Karpas-422 (cell line): Measurements from ENCODE around the gene SPATA19. TPM values are rescaled to one million over a fixed set of nuclear protein-coding genes. Genes with fewer than 3 reads are reported as not detected.

ENCODE experiments used
- DNase-seq: peaks from one replicate; pipeline ENCODE4 v3.0.0-alpha.2; 2015
- H2AFZ ChIP-seq: fragments of 200-600 bp; sonication (generic); 2 replicates; pipeline ENCODE4 v1.6.1; 2014; ENCODE audit warnings: antibody characterized with exemption, low read length, mixed read lengths
- H3K27ac ChIP-seq: fragments of 200-600 bp; sonication (generic); 2 replicates; pipeline ENCODE4 v1.5.1; 2014; ENCODE audit warnings: mild to moderate bottlenecking, low read length, moderate library complexity
- H3K27me3 ChIP-seq: fragments of 200-600 bp; sonication (generic); 2 replicates; pipeline ENCODE4 v1.6.1; 2014; ENCODE audit warnings: low read length, mixed read lengths
- H3K36me3 ChIP-seq: fragments of 200-600 bp; sonication (generic); 2 replicates; pipeline ENCODE4 v1.6.1; 2014; ENCODE audit warnings: low read length, mixed read lengths; ENCODE audit not compliant: insufficient read depth
- H3K4me1 ChIP-seq: fragments of 200-600 bp; sonication (generic); 2 replicates; pipeline ENCODE4 v1.6.1; 2014; ENCODE audit warnings: mild to moderate bottlenecking, low read length, mixed read lengths
- H3K4me2 ChIP-seq: fragments of 200-600 bp; sonication (generic); 2 replicates; pipeline ENCODE4 v1.6.1; 2014; ENCODE audit warnings: low read length, low read depth, mild to moderate bottlenecking; ENCODE audit not compliant: poor library complexity, severe bottlenecking
- H3K4me3 ChIP-seq: fragments of 200-600 bp; sonication (generic); 2 replicates; pipeline ENCODE4 v1.5.1; 2014; ENCODE audit warnings: mild to moderate bottlenecking, antibody characterized with exemption, low read length, mixed read lengths
- H3K79me2 ChIP-seq: fragments of 200-600 bp; sonication (generic); 2 replicates; pipeline ENCODE4 v1.6.1; 2014; ENCODE audit warnings: mild to moderate bottlenecking, low read length, mixed read lengths
- H3K9ac ChIP-seq: fragments of 200-600 bp; sonication (generic); 2 replicates; pipeline ENCODE4 v1.6.0; 2014; ENCODE audit warnings: low read length
- H3K9me2 ChIP-seq: fragments of 200-600 bp; sonication (generic), shearing (Covaris generic); replicated peaks from 2 replicates; pipeline ENCODE4 v1.6.0; 2014; ENCODE audit warnings: mild to moderate bottlenecking, low read length, moderate library complexity; ENCODE audit not compliant: insufficient read depth
- H3K9me3 ChIP-seq: fragments of 300-700, 200-600 bp; sonication (generic); 2 replicates; pipeline ENCODE4 v1.6.1; 2014; ENCODE audit warnings: low read length, mixed read lengths
- H4K20me1 ChIP-seq: fragments of 200-600 bp; sonication (generic); 2 replicates; pipeline ENCODE4 v1.6.1; 2014; ENCODE audit warnings: mild to moderate bottlenecking, antibody characterized with exemption, low read length, low read depth; ENCODE audit not compliant: insufficient read depth
- total RNA-seq: library from RNA; depleted of rRNA; stranded (reverse); fragments of >200 nt; shearing (Covaris generic); gene quantifications from 2 replicates; pipeline ENCODE4 v1.2.3, GENCODE V29; 2014; ENCODE audit warnings: low replicate concordance; rRNA removed

The SPATA19 gene, protein sequence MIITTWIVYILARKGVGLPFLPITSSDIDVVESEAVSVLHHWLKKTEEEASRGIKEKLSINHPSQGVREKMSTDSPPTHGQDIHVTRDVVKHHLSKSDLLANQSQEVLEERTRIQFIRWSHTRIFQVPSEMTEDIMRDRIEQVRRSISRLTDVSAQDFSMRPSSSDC
- total RNA-seq, result not detected in 2 replicates

DNA sequence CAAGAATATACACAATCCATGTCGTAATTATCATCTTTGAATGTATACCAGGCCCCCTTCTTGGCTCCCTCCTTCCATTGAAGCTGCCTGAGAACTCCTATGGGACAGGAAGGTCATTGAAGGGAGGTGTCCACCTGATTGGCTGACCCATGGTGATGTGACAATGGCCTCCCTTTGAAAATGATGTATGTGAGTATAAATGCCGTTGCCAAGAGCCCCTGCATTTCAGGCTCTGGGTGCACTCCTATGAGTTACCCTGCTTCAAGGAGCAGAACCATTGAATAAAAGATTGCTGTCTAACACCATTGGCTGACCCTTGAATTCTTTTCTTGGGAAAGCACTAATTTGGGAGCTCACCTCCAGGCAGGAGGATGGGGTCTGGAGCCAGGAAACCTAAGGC lies at the start of gene SPATA19:
TSS of gene SPATA19 (minus strand) at position 101 of the 400 bp plus-strand sequence. CDS start at position 34, 67 bp downstream.
- Histone ChIP-seq H4K20me1 (no peaks in the 10 kb centered on the region), H3K9ac (no peak within 1 kb of the TSS), H3K9me2 (no peaks in the 10 kb centered on the region), H3K4me1 (no peaks in the 10 kb centered on the region), H3K27ac (no peak within 1 kb of the TSS), H3K79me2 (no peaks in the 10 kb centered on the region), H3K36me3 (no peaks in the 10 kb centered on the region), H3K4me2 (no peak within 1 kb of the TSS), H3K9me3 (no peaks in the 10 kb centered on the region), H2AFZ (no peak within 1 kb of the TSS), H3K4me3 (no peak within 1 kb of the TSS), H3K27me3 (no peaks in the 10 kb centered on the region)
- no peak for DNase-seq

DNA sequence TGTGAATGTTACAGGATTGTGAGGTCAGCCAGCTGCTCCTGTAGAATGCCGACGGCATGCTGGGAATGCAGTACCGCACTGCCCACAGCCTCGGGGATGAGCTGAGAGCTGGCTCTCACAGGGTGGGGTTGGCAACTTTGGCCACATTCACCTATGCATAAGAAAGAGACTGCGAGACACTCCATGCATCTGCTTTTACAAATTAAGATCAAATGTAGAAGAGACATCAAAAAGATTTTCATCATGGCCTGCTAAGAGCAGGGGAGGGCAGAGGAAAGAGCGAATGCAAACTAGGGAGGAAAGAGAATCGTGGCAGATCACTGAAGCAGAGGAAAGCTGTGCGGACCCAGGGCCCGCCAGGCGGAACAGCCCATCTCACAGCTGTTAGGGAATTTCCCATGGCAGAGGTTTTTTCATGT lies 49.8 kb upstream of the SPATA19 start:
- Histone ChIP-seq H3K9me2 (no peaks in the 10 kb centered on the region), H3K9me3 (no peaks in the 10 kb centered on the region), H2AFZ (no peak overlapping the region), H4K20me1 (no peaks in the 10 kb centered on the region), H3K79me2 (no peaks in the 10 kb centered on the region), H3K4me1 (no peaks in the 10 kb centered on the region), H3K27ac (no peak overlapping the region), H3K36me3 (no peaks in the 10 kb centered on the region), H3K4me2 (no peak overlapping the region), H3K4me3 (no peak overlapping the region), H3K27me3 (no peaks in the 10 kb centered on the region), H3K9ac (no peak overlapping the region)
- no peak for DNase-seq

DNA sequence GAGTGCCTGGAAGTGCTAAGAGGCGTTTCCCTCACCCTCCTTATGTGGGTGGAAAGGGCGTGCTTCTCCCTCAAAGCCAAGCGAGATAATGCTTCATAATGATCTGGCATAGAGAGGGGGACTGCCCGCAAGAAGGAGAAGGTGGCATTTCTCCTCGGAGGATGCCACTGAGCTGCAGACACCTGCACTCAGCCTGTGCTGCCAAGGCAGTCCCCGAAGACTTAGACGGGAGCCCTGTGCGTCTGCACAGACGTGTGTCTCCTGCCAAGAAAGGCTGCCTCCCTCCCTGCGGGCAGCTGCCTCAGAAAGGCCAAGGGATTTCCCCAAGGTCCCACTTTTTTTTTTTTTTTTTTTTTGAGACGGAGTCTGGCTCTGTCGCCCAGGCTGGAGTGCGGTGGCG lies 48.1 kb upstream of the SPATA19 start:
- Histone ChIP-seq H3K9ac (no peak overlapping the region), H3K27ac (no peak overlapping the region), H4K20me1 (no peaks in the 10 kb centered on the region), H3K27me3 (no peaks in the 10 kb centered on the region), H3K79me2 (no peaks in the 10 kb centered on the region), H3K9me2 (no peaks in the 10 kb centered on the region), H3K4me1 (no peaks in the 10 kb centered on the region), H3K4me3 (no peak overlapping the region), H3K36me3 (no peaks in the 10 kb centered on the region), H2AFZ (no peak overlapping the region), H3K4me2 (no peak overlapping the region), H3K9me3 (no peaks in the 10 kb centered on the region)
- DNase-seq, result no peak

DNA sequence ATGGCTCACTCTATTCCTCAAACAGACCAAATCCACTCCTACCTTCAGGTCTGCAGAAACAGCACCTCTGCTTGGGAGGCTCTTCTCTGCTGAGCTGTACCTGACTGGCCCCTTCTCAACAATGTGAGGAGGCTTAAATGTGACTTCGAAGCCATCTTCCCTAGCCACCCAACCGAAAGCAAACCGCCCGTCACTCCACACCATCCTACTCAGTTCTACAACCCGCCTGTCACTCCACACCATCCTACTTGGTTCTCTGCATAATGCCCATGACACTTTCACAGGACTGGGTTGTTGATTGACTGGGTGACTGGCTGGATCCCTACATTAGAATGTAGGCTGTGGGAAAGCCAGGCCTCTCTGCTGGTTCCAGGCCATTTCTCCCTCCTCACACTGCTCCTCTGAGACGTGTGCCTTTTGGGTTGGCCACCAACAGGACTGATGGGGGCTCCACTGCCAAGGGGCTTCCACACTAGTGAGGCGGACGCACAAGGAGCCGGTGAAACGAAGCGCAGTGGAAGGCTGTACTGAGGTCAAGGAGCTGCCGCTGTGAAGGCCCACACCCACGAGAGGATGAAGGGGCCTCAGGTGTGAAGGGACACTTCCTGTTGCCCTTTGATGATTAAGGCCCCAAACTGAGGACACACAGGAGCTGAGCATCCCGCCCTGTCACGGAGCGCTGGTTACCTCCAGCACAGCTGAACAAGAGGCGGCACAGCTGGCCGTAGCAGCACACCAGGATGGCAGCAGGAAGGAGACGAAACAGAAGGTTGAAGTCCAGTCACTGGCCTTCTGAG lies 47.5 kb upstream of the SPATA19 start:
- H3K9ac ChIP-seq, result no peak overlapping the region
- no peaks in the 10 kb centered on the region for H3K9me2 ChIP-seq
- no peak for DNase-seq
- no peak overlapping the region for H3K27ac ChIP-seq
- no peaks in the 10 kb centered on the region for H3K9me3 ChIP-seq
- no peaks in the 10 kb centered on the region for H4K20me1 ChIP-seq
- H3K4me3 ChIP-seq, result no peak overlapping the region
- H3K4me2 ChIP-seq, result no peak overlapping the region
- no peaks in the 10 kb centered on the region for H3K4me1 ChIP-seq
- H3K79me2 ChIP-seq, result no peaks in the 10 kb centered on the region
- no peaks in the 10 kb centered on the region for H3K36me3 ChIP-seq
- no peaks in the 10 kb centered on the region for H3K27me3 ChIP-seq
- H2AFZ ChIP-seq, result no peak overlapping the region

DNA sequence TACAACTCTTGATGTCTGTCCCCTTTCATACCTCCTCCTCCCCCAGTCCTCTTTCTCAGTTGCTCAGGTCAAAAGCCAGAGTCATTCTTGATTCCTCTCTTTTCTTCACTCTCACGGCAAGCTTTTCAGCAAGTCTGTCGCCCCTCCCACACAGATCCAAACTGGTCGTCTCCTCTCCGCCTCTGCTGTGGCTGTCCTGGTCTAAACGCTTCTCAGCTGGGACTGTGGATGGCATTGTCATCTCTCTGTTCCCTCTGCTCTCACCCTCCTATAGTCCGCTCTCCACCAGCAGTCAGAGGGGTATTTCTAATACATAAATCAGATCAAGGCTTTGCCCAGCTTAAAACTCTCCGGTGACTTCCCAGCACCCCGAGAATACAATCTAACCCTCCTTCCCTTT lies 46.8 kb upstream of the SPATA19 start:
- Histone ChIP-seq H2AFZ (no peak overlapping the region), H3K79me2 (no peaks in the 10 kb centered on the region), H3K36me3 (no peaks in the 10 kb centered on the region), H3K4me2 (no peak overlapping the region), H3K9me2 (no peaks in the 10 kb centered on the region), H3K27me3 (no peaks in the 10 kb centered on the region), H3K27ac (no peak overlapping the region), H3K4me1 (no peaks in the 10 kb centered on the region), H3K9me3 (no peaks in the 10 kb centered on the region), H4K20me1 (no peaks in the 10 kb centered on the region), H3K4me3 (no peak overlapping the region), H3K9ac (no peak overlapping the region)
- DNase-seq, result no peak

DNA sequence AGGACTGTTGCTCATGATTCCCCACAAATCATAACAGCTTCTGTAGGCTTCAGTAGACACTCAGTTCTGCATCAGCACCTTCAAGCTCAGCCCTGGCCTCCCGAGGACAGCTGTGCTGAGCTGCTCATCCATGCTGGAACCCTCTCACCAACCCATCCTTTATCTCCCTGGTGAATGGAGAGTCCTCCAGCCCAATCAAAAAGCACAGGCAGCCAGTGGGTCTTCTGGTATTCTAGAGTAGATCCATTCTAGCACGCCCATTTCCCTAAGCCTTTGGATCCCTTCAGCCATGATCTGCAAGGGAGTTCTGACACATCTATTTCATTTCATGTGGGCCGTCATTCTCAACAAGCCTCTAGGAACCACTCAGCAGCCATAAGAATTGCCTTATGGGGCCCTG lies 44.6 kb upstream of the SPATA19 start:
- Histone ChIP-seq H2AFZ (no peak overlapping the region), H3K9ac (no peak overlapping the region), H3K27me3 (no peaks in the 10 kb centered on the region), H4K20me1 (no peaks in the 10 kb centered on the region), H3K4me1 (no peaks in the 10 kb centered on the region), H3K9me2 (no peaks in the 10 kb centered on the region), H3K36me3 (no peaks in the 10 kb centered on the region), H3K9me3 (no peaks in the 10 kb centered on the region), H3K79me2 (no peaks in the 10 kb centered on the region), H3K4me2 (no peak overlapping the region), H3K27ac (no peak overlapping the region), H3K4me3 (no peak overlapping the region)
- DNase-seq, result no peak

DNA sequence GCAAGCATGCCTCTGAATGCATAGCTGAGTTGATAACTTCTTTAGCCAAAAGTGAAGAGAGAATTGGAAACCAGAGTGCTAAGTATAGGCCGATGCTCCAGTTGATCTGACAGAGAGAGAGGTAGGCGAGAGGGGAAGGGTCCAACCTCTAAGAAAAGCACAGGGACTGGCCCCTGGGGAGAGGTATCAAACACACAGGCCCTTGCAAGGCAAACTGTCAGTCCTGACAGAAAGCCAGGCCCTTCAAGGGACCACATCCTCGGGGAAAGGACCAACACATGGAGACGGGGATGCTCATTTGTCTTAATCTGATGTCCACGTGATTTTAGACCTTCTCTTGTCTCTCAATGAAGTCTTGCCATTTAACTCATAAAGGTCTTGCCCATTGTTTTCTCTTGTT lies 43.9 kb upstream of the SPATA19 start:
- Histone ChIP-seq H3K4me2 (no peak overlapping the region), H3K9me3 (no peaks in the 10 kb centered on the region), H3K4me3 (no peak overlapping the region), H3K4me1 (no peaks in the 10 kb centered on the region), H2AFZ (no peak overlapping the region), H3K27me3 (no peaks in the 10 kb centered on the region), H3K9me2 (no peaks in the 10 kb centered on the region), H3K9ac (no peak overlapping the region), H3K36me3 (no peaks in the 10 kb centered on the region), H4K20me1 (no peaks in the 10 kb centered on the region), H3K27ac (no peak overlapping the region), H3K79me2 (no peaks in the 10 kb centered on the region)
- no peak for DNase-seq

DNA sequence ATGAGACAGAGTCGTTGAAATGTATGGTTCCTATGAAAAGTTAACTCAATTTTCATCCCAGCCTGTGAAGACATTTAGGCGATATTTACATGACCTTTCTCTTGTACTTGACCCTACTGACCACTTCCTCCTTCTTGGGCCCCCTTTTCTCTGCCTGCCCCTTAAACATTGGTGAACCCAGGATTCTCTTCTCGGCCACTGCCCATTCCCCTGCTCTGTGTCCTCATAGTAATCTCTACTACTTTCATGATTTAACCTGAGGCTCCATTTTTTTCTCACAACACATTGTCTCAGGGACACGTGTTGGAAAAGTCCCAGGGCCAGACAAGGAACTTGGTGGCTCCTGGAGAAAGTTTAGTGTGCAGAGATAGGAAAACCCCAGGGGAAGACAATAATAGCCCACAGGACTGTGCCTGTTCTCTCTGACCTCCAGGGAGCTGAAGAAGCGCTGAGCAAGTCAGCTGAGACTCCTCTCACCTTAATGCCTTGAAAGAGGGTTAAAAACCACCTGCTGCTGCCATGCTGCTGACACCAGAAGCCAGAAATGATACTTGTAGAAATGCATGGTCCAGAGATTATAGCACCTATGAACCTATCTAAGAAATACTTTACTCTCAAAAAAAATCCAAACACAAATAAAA lies 42.5 kb upstream of the SPATA19 start:
- no peak overlapping the region for H3K9ac ChIP-seq
- H3K4me3 ChIP-seq, result no peak overlapping the region
- no peaks in the 10 kb centered on the region for H4K20me1 ChIP-seq
- H3K79me2 ChIP-seq, result no peaks in the 10 kb centered on the region
- H3K4me1 ChIP-seq, result no peaks in the 10 kb centered on the region
- no peak overlapping the region for H3K4me2 ChIP-seq
- DNase-seq, result no peak
- H3K27ac ChIP-seq, result no peak overlapping the region
- H3K27me3 ChIP-seq, result no peaks in the 10 kb centered on the region
- no peaks in the 10 kb centered on the region for H3K9me3 ChIP-seq
- no peaks in the 10 kb centered on the region for H3K36me3 ChIP-seq
- no peaks in the 10 kb centered on the region for H3K9me2 ChIP-seq
- H2AFZ ChIP-seq, result no peak overlapping the region
